K562 (cell line): ENCODE measurements around the gene PRKAR1B. TPM values are rescaled to one million over a fixed set of nuclear protein-coding genes. Genes with fewer than 3 reads are reported as not detected.

Experiments
- ATAC-seq: fragments of 200-7000 bp; cut with Tn5 transposase; 3 replicates; pipeline ENCODE4 v1.9.1; 2020; ENCODE audit warnings: moderate library complexity
- BruUV-seq: library from RNA; stranded (reverse); fragments of 400-500 nt; replicated peaks from 2 replicates; lab custom pipeline; 2021; lab: Mats Ljungman, UMichigan
- CTCF ChIA-PET: fragments of 300-600 bp; formaldehyde crosslinking; extraction: SDS; loops from one replicate; lab custom pipeline; 2021; ENCODE audit warnings: low intra/inter-chr PET ratio; lab: Yijun Ruan, JAX
- POLR2A ChIA-PET: fragments of 300-600, 350-650 bp; sonication (Branson Sonifier 250); formaldehyde crosslinking; extraction: SDS; loops from one replicate; lab custom pipeline; 2021; ENCODE audit warnings: antibody characterized with exemption, inconsistent platforms; lab: Yijun Ruan, JAX
- DNase-seq, 4 experiments: peaks; one replicate each; pipeline versions ENCODE4 v3.0.0 to v3.0.0-alpha.2; 2011 to 2018; ENCODE audit warnings: low spot score in 3 of 4, mixed read lengths in 3 of 4; ENCODE audit errors: extremely low read depth in 1 of 4
- FAIRE-seq: peaks from 2 replicates; lab custom pipeline; 2011; peaks lifted over from hg19 to GRCh38; lab: Jason Lieb, UNC
- H2AFZ ChIP-seq: 2 replicates; pipeline ENCODE4 v1.6.0; 2011; ENCODE audit warnings: low read depth, low read length, control low read depth, inconsistent platforms
- H3K27ac ChIP-seq: fragments of 200-600 bp; 3 replicates; pipeline ENCODE4 v1.8.0; 2011; ENCODE audit warnings: low read depth, mild to moderate bottlenecking, control low read depth, inconsistent platforms, low read length, moderate library complexity, mixed read lengths; ENCODE audit errors: extremely low read depth
- H3K27me3 ChIP-seq, 2 experiments: fragments of 300-600 bp in 1 of 2; 2 replicates in 1 of 2; 3 replicates in 1 of 2; pipeline versions ENCODE4 v1.6.0 to v1.8.0; 2011; ENCODE audit warnings: inconsistent platforms in 2 of 2, low read length in 2 of 2, mild to moderate bottlenecking in 1 of 2, mixed read lengths in 1 of 2, moderate library complexity in 1 of 2; ENCODE audit not compliant: control insufficient read depth in 2 of 2, insufficient read depth in 2 of 2
- H3K36me3 ChIP-seq: fragments of 300-600 bp; 3 replicates; pipeline ENCODE4 v1.8.0; 2011; ENCODE audit warnings: mild to moderate bottlenecking, low read length, inconsistent platforms; ENCODE audit not compliant: control insufficient read depth, insufficient read depth
- H3K4me1 ChIP-seq, 2 experiments: fragments of 200-600 bp in 1 of 2; replicated peaks in 1 of 2; 2 replicates in 1 of 2; 3 replicates in 1 of 2; pipeline versions ENCODE4 v1.5.1 to v1.8.0; 2011; ENCODE audit warnings: inconsistent platforms in 2 of 2, low read length in 2 of 2, mild to moderate bottlenecking in 1 of 2, mixed read lengths in 1 of 2, moderate library complexity in 1 of 2; ENCODE audit not compliant: control insufficient read depth in 2 of 2, insufficient read depth in 2 of 2
- H3K4me2 ChIP-seq: 2 replicates; pipeline ENCODE4 v1.6.1; 2011; ENCODE audit warnings: low read length, control low read depth, inconsistent platforms, mixed read lengths; ENCODE audit not compliant: insufficient read depth
- H3K4me3 ChIP-seq: fragments of 200-600 bp; sonication (generic), shearing (Covaris generic); 2 replicates; pipeline ENCODE4 v1.5.1; 2016; ENCODE audit warnings: control low read depth, inconsistent platforms
- H3K79me2 ChIP-seq: fragments of 200-600 bp; 3 replicates; pipeline ENCODE4 v1.8.0; 2011; ENCODE audit warnings: low read length, inconsistent platforms; ENCODE audit not compliant: control insufficient read depth, insufficient read depth
- H3K9ac ChIP-seq, 2 experiments: 2 replicates each; pipeline versions ENCODE4 v1.6.0 to v1.6.1; 2011; ENCODE audit warnings: low read depth in 2 of 2, low read length in 2 of 2, control low read depth in 1 of 2, inconsistent platforms in 1 of 2, mild to moderate bottlenecking in 1 of 2, mixed read lengths in 1 of 2; ENCODE audit not compliant: insufficient read depth in 1 of 2
- H3K9me1 ChIP-seq: one replicate; pipeline ENCODE4 v1.6.0; 2011; ENCODE audit warnings: inconsistent platforms, mild to moderate bottlenecking, low read length, moderate library complexity; ENCODE audit not compliant: control insufficient read depth, insufficient read depth
- H3K9me3 ChIP-seq: replicated peaks from 2 replicates; pipeline ENCODE4 v1.5.1; 2011; ENCODE audit warnings: low read depth, low read length, inconsistent platforms; ENCODE audit not compliant: control insufficient read depth, insufficient read depth
- H4K20me1 ChIP-seq: replicated peaks from 2 replicates; pipeline ENCODE4 v1.6.1; 2011; ENCODE audit warnings: low read length, inconsistent platforms, mixed read lengths; ENCODE audit not compliant: control insufficient read depth, insufficient read depth
- CHD1 ChIP-seq: fragments of 200-600 bp; sonication (generic); IDR thresholded peaks from one replicate; pipeline ENCODE4 v1.6.1; 2012; ENCODE audit warnings: mild to moderate bottlenecking, moderate library complexity, low read length, inconsistent platforms
- GATA2 ChIP-seq: sonication (generic); formaldehyde crosslinking; IDR thresholded peaks from 2 replicates; pipeline ENCODE4 v1.4.0; 2020; ENCODE audit warnings: mild to moderate bottlenecking, missing genetic modification reagents
- KDM1A ChIP-seq, 2 experiments: fragments of 450-650 bp; IDR thresholded peaks; 2 replicates each; pipeline ENCODE4 v1.6.1; 2016; ENCODE audit warnings: mild to moderate bottlenecking in 2 of 2
- MBD2 ChIP-seq: sonication (generic); IDR thresholded peaks from 2 replicates; pipeline ENCODE4 v1.6.1; 2016; ENCODE audit warnings: low read depth, borderline replicate concordance
- NR2C2 ChIP-seq, 2 experiments: fragments of 200-800 bp in 1 of 2; sonication (Bioruptor generic) in 1 of 2; sonication (generic) in 1 of 2; formaldehyde crosslinking in 1 of 2; IDR thresholded peaks; 2 replicates each; pipeline versions ENCODE4 v1.6.1 to v1.8.0; 2016 to 2022; ENCODE audit warnings: mild to moderate bottlenecking in 1 of 2, missing compliant biosample characterization in 1 of 2, missing genetic modification characterization in 1 of 2, missing genetic modification reagents in 1 of 2
- NR3C1 ChIP-seq: sonication (generic); formaldehyde crosslinking; IDR thresholded peaks from 2 replicates; pipeline ENCODE4 v1.8.1; 2022; ENCODE audit warnings: missing genetic modification reagents
- PHF8 ChIP-seq: fragments of 200-600 bp; sonication (generic); IDR thresholded peaks from 2 replicates; pipeline ENCODE4 v1.6.1; 2012; ENCODE audit warnings: mixed run types, mild to moderate bottlenecking, inconsistent platforms, low read length, moderate library complexity, borderline replicate concordance
- POLR3A ChIP-seq: IDR thresholded peaks from 2 replicates; pipeline ENCODE4 v1.6.1; 2011; ENCODE audit warnings: borderline replicate concordance, mild to moderate bottlenecking, moderate library complexity; ENCODE audit not compliant: insufficient read length, insufficient read depth; ENCODE audit errors: extremely low read depth
- RBBP5 ChIP-seq: fragments of 200-600 bp; sonication (generic); IDR thresholded peaks from 2 replicates; pipeline ENCODE4 v1.6.1; 2012; ENCODE audit warnings: borderline replicate concordance, mild to moderate bottlenecking, low read length, control low read depth, inconsistent platforms; ENCODE audit not compliant: insufficient read depth, poor library complexity, severe bottlenecking
- RFX1 ChIP-seq: fragments of 450-650 bp; IDR thresholded peaks from 2 replicates; pipeline ENCODE4 v1.6.1; 2016; ENCODE audit warnings: mild to moderate bottlenecking, moderate library complexity
- SIN3B ChIP-seq: fragments of 450-650 bp; IDR thresholded peaks from 2 replicates; pipeline ENCODE4 v1.6.1; 2017; ENCODE audit warnings: low read depth, mild to moderate bottlenecking, moderate library complexity
- SIX5 ChIP-seq, 2 experiments: IDR thresholded peaks; 2 replicates each; pipeline ENCODE4 v1.6.1; 2011; ENCODE audit warnings: low read length in 2 of 2, borderline replicate concordance in 1 of 2, low read depth in 1 of 2, mild to moderate bottlenecking in 1 of 2, moderate library complexity in 1 of 2; ENCODE audit not compliant: insufficient read depth in 1 of 2
- SMAD1 ChIP-seq: fragments of 150-350 bp; IDR thresholded peaks from 2 replicates; pipeline ENCODE4 v1.6.1; 2014; ENCODE audit warnings: low read length, low read depth; ENCODE audit not compliant: partially characterized antibody
- TFAM ChIP-seq: fragments of 250-450 bp; sonication (Bioruptor Pico); conservative IDR thresholded peaks from 2 replicates; pipeline ENCODE4 v1.5.0; 2021; ENCODE audit warnings: mild to moderate bottlenecking, moderate library complexity
- ZNF583 ChIP-seq: fragments of 250-450 bp; sonication (Bioruptor Pico); IDR thresholded peaks from 2 replicates; pipeline ENCODE4 v1.4.0; 2020
- ZZZ3 ChIP-seq: fragments of 450-650 bp; IDR thresholded peaks from 2 replicates; pipeline ENCODE4 v1.6.1; 2016; ENCODE audit warnings: antibody characterized with exemption, mild to moderate bottlenecking, moderate library complexity
- WGBS: fragments of 100-300 bp; shearing (Covaris generic); methylation state at CpG from one replicate; pipeline ENCODE4 v1.1.6; 2016; ENCODE audit warnings: low coverage, mixed read lengths; ENCODE audit not compliant: insufficient coverage; ENCODE audit errors: missing lambda C conversion rate; 5-methylcytosine and 5-hydroxymethylcytosine counted together
- in situ Hi-C: fragments of 300-500 bp; cut with MboI; formaldehyde crosslinking; loops from 4 replicates; pipeline ENCODE4 v1.15.0; 2018; ENCODE audit warnings: inconsistent platforms, mixed read lengths
- intact Hi-C: fragments of 100-400 bp; cut with micrococcal nuclease; formaldehyde crosslinking; loops from 2 replicates; pipeline ENCODE4 v1.14.2; 2022
- polyA plus RNA-seq, 8 experiments: library from polyadenylated mRNA; depleted of rRNA in 4 of 8; stranded (reverse) in 5 of 8; unstranded in 3 of 8; fragments of >200 nt; fragmentation: Nextera tagmentation in 2 of 8; fragmentation: Illumina TruSeq in 1 of 8; extraction: Ambion mirVana in 2 of 8; extraction: Trizol in 1 of 8; gene quantifications; 2 replicates each; pipeline versions ENCODE4 v1.2.1 to v1.2.3, GENCODE V29; 2011 to 2014; ENCODE audit warnings: inconsistent platforms in 1 of 8, missing spikeins in 1 of 8
- total RNA-seq, 7 experiments: library from RNA; depleted of rRNA in 6 of 7; stranded (reverse); fragments of >200 nt in 6 of 7; fragmentation: Illumina TruSeq in 2 of 7; extraction: Trizol in 2 of 7; gene quantifications; 2 replicates each; pipeline versions ENCODE4 v1.2.1 to v1.2.3, GENCODE V29; 2011 to 2021; ENCODE audit warnings: low replicate concordance in 1 of 7
- TF ChIP-seq, protein P1 (sequence below): sonication (generic); formaldehyde crosslinking; IDR thresholded peaks from 2 replicates; pipeline ENCODE4 v1.8.0; 2022; ENCODE audit warnings: mild to moderate bottlenecking, missing genetic modification reagents
- TF ChIP-seq, protein P2 (sequence below): sonication (generic); formaldehyde crosslinking; IDR thresholded peaks from 2 replicates; pipeline ENCODE4 v1.5.0; 2020; ENCODE audit warnings: missing genetic modification reagents

PRKAR1B gene
- total and polyA plus RNA-seq, 9 of the 15 experiments (the other 6 are each of a cell fraction or from before 2014, with no cell fraction given), result 0.99 to 30.5 (median 12.7) TPM

DNA sequence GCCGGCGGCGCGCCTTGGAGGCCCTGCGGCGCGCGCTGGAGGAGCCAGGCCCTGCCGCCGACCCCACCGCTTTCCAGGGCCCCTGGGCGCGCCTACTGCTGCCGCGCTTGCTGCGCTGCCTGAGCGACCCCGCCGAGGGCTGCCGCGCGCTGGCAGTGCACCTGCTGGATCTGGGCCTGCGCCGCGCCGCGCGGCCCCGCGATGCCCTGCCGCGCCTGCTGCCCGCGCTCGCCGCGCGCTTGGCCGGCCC is 302 bp downstream of the PRKAR1B start:
- Histone ChIP-seq H3K36me3 (peaks cover 62% of the 10 kb centered on the region), H2AFZ (peak overlapping the region; percentile 58; the same call in 1 of the 2 replicates), H3K4me3 (peak overlapping the region; percentile 86), H4K20me1 (0 out of 2 replicates have a peak, but pooled peaks cover 4% of the 10 kb centered on the region), H3K4me1 (peaks cover 23 to 43% of the 10 kb centered on the region in 2 experiments; a peak in 4 of 5 replicates), H3K9ac (peak overlapping the region; percentile 84 to 89; a peak in 3 of 4 replicates), H3K27me3 (no peaks in the 10 kb centered on the region), H3K79me2 (peaks cover 76% of the 10 kb centered on the region), H3K27ac (peak overlapping the region; percentile 86), H3K4me2 (peak overlapping the region; percentile 85; the same call in 1 of the 2 replicates), H3K9me1 (no peaks in the 10 kb centered on the region), H3K9me3 (peaks cover 23% of the 10 kb centered on the region)
- no peak for DNase-seq
- 0% methylated on average over 10 of the region's 39 CpGs for WGBS
- in situ Hi-C loops, result no loop called here
- ChIA-PET POLR2A (interaction anchor here (0.5 kb wide), 1 partner anchor 84 kb away, joined by 4 read pairs; no protein-coding TSS in a partner anchor), CTCF (no interaction called here)
- no peak for FAIRE-seq
- intact Hi-C loops, result loop anchor here (5.0 kb wide), 1 partner anchor 146 kb away; no protein-coding TSS in a partner anchor
- no TSS peak for BruUV-seq
- peak; percentile 2; the same call in 2 of the 3 replicates for ATAC-seq
- TF ChIP-seq NR3C1 (CRISPR knock-in tag) (no peak), SIN3B (0 out of 2 replicates have a peak, but pooled peaks have one; percentile 1), KDM1A (IDR thresholded peaks at IDR 0.05) (no peak), ZNF583 (no peak), MBD2 (no peak), TFAM (CRISPR knock-in tag) (no peak), ZZZ3 (no peak), RBBP5 (peak; percentile 89), NR2C2 (CRISPR knock-in tag; IDR thresholded peaks at IDR 0.05) (no peak), NR2C2 (tag; IDR thresholded peaks at IDR 0.05) (peak; percentile 53), CHD1 (peak; percentile 30), GATA2 (no peak), PHF8 (peak; percentile 23; the same call in 1 of the 2 replicates), POLR3A (no peak), SIX5 (IDR thresholded peaks at IDR 0.05; ENCODE audit: borderline replicate concordance in 1 of 2, insufficient read depth in 1 of 2, low read depth in 1 of 2, low read length in 2 of 2) (no peak), SMAD1 (no peak), RFX1 (no peak)
- TF ChIP-seq, protein P1, sequence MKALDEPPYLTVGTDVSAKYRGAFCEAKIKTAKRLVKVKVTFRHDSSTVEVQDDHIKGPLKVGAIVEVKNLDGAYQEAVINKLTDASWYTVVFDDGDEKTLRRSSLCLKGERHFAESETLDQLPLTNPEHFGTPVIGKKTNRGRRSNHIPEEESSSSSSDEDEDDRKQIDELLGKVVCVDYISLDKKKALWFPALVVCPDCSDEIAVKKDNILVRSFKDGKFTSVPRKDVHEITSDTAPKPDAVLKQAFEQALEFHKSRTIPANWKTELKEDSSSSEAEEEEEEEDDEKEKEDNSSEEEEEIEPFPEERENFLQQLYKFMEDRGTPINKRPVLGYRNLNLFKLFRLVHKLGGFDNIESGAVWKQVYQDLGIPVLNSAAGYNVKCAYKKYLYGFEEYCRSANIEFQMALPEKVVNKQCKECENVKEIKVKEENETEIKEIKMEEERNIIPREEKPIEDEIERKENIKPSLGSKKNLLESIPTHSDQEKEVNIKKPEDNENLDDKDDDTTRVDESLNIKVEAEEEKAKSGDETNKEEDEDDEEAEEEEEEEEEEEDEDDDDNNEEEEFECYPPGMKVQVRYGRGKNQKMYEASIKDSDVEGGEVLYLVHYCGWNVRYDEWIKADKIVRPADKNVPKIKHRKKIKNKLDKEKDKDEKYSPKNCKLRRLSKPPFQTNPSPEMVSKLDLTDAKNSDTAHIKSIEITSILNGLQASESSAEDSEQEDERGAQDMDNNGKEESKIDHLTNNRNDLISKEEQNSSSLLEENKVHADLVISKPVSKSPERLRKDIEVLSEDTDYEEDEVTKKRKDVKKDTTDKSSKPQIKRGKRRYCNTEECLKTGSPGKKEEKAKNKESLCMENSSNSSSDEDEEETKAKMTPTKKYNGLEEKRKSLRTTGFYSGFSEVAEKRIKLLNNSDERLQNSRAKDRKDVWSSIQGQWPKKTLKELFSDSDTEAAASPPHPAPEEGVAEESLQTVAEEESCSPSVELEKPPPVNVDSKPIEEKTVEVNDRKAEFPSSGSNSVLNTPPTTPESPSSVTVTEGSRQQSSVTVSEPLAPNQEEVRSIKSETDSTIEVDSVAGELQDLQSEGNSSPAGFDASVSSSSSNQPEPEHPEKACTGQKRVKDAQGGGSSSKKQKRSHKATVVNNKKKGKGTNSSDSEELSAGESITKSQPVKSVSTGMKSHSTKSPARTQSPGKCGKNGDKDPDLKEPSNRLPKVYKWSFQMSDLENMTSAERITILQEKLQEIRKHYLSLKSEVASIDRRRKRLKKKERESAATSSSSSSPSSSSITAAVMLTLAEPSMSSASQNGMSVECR (CRISPR knock-in tag), result 0 out of 2 replicates have a peak, but pooled peaks have one; percentile 3
- TF ChIP-seq, protein P2, sequence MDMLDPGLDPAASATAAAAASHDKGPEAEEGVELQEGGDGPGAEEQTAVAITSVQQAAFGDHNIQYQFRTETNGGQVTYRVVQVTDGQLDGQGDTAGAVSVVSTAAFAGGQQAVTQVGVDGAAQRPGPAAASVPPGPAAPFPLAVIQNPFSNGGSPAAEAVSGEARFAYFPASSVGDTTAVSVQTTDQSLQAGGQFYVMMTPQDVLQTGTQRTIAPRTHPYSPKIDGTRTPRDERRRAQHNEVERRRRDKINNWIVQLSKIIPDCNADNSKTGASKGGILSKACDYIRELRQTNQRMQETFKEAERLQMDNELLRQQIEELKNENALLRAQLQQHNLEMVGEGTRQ (CRISPR knock-in tag), result no peak
